HG02623 (cell line): ENCODE results near the gene PDXK.

Experiments used
- ATAC-seq: cut with Tn5 transposase; IDR thresholded peaks from one replicate; pipeline ENCODE4 v1.9.1; 2021; ENCODE audit warnings: moderate library complexity; ENCODE audit not compliant: unreplicated experiment

The PDXK gene

GRCh38 chr21:43801006-43801783 lies 82.3 kb downstream of the PDXK start:
- ATAC-seq = no peak

GRCh38 chr21:43802713-43803313 lies 83.9 kb downstream of the PDXK start:
- ATAC-seq = no peak

DNA sequence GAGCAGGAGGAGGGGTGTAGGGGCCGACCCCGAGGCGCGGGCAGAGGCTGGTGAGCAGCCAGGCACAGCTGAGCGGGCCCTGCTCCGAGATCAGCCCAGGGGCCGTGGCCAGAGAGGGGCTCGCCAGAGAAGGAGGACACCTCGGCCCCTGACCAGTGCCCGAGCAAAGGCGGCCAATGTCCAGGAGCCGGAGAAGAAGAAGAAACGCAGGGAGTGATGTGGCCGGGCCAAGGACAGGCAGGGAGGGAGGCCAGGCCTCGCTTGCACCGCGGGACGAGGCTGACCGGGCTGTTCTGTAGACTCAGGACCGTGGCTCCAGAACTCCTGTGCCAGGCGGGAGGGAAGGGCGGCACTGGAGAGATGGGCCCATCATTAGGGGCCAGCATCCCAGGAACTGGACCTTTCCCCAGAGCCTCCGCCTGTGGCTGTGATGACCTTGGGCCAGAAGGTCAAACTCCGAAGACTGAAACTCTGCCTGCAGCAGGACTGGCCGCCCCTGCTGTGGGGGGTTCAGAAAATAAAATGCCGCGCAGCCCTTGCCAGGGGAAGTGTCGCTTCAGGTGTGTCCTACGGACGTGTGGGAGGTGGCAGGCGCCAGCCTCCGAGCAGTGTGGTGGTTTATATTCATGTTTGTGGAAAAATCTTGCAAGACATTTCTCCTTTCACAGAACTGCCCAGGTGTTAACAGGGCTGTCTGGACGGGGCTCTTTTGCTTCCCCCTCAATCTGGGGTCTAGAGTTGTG lies 84.8 kb downstream of the PDXK start:
- no peak for ATAC-seq

DNA sequence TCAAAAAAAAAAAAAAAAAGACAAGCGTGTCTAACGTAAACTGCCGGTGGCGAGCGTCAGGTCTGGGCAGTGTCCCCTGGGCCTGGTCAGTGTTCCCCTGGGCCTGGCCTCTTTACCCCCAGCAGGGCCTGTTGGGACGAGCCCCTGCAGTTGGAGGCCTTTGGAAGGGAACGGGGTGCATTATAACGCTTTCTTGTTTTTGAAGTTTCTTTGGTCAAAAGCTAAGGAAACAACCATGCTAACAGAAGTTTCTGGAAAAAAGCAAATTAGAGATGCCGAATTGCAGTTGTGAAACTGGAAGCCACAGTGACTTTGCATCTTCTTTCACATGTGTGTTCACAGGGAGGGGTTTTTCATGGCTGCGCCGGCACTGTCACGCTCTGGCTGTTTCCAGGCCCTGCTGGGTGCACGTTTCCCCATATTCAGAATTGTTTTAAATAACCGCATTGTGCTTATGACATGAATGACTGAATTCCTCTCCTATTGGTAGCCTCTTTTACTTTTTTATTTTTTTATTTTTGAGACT lies 86.4 kb downstream of the PDXK start:
- ATAC-seq = peak; percentile 80

- no peak for ATAC-seq
Observed at GRCh38 chr21:43806017-43806710, 87.2 kb downstream of the PDXK start.

DNA sequence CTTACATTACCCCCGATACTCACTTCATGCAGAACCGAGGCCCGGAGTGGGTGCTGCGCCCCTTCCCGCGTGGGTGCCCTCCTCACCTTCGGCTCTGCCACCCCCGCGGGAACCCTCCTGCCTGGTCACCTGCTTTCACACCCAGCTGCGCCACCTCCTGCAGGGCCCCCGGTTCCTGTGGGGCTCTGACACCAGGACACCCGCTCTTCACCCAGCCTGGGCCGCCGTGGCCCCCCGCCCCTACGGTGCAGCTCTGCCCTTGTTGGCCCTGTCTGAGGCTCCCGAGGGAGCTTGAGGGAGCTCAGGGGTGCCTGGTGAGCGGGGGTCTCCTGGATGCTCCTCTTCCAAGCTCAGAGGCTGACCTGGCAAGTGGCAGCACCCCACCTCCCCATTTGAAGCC lies 89.4 kb downstream of the PDXK start:
- no peak for ATAC-seq

DNA sequence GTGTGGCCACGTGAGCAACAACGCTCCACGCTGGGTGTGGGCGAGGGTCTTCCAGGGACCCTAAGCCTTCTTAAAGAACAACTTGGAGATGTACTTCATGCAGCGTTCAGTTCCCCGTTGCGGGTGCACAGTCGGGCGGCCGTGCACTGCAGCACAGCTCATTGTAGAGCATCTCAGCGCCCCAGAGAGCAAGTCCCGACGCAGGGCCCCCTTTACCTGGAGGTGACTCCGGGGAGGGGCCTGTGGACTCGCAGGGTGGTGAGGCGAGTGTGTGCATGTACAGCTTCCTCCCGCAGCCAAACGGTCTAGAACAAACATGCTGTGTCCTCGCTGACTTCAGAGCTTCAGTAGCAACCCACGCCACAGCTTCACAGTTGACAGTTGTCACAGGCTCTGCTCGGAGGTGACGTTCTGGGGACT lies 89.9 kb downstream of the PDXK start:
- ATAC-seq = no peak

DNA sequence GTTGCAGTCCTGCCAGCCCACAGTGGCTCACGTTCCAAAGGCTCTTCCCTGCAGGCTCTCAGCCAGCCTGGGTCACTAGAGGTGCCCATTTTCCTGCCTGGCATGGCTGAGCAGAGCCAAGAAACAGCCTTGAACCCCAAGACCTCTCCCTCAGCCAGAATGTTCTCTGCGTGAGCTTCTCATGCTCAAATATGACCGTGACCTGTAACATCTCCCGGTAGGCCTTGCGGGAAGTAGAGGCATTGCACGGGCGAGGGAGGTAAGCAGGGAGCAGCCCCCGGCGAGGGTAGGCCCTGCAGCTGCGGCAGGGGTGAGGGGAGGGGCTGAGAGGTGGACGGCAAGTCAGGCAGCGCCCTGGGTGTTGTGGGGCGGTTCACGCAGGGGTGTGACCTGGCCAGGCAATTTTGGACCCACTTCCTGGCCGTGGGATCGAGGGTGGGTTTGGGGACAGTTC lies 90.4 kb downstream of the PDXK start:
- ATAC-seq = no peak

DNA sequence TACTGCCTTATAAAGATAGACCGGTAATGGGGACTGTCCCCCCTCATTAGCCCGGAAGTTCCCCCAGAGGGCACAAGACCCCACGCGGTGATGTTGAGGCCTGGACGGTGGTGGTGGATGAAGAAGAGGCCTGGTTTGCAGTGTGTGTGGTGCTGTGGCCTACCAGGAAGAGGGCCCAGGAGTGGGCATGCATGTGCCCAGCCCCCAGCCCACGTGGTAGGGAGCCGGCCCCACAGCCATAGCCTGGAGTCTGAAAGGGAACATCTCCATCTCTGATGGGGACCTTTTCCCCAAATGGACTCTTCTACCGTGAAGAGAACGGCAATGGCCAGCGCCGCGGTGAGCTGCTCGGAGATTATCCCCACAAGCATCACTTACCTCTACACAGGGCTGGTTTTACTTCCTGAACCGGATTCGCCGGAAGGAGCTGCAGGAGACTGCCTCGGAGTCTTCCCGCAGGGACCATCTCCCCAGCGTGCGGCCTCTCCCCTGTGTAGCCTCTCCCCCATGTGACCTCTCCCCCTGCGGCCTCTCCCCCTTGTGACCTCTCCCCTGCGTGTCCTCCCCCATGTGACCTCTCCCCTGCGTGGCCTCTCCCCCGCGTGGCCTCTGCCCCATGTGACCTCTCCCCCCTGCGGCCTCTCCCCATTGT lies 91.0 kb downstream of the PDXK start:
- ATAC-seq = no peak

GRCh38 chr21:43810505-43811261 lies 91.8 kb downstream of the PDXK start:
- ATAC-seq = peak; percentile 54

DNA sequence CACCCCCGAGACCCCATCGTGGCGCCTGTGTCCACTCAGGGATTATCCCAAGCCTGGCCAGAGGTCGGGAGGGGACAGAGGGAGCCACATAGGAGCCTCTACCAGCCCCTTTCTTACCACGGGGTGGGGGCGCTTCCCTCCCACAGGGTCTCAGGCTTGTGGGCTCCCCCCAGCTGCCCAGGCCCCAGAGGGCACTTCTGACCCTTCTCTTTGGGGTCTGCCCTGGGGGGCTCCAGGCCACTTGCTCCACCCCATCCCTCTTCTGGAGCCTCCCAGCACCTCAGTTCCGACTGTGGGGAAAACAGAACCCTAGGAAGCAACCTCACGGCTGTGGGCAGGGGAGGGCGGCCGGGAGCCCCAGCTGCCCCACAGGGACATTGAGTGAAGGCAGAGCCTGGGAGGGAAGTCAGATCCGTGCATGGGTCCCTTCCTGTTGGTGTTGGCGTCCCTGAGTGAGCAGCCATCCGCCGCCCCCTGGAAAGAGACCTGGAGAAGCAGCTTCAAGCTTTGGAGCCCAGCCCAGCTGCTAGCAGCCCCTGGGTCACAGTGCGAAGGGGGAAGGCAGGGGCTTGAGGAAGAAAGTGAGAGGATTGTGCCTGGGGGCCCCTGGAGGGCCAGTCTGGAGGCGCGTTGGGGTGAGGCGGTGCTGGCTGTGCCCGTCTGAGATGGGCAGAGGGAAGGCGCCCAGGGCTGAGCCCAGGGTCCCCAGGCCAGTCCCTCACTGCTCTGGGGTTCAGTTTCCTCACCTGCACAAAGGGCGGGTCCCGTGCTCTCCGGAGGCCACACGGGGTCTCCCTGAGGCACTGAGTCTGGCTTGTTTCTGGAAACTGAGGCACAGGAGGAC lies 92.6 kb downstream of the PDXK start:
- ATAC-seq = no peak
